NCI-H2171 treated with DMSO at 0.1 percent for 48 hours (cell line): ENCODE measurements around the gene ACTR3C.
A peak's percentile ranks its signal among the peaks of the same experiment; 100 is the strongest.
"Not testable (repeated sequence)": the region's sequence is repeated elsewhere in the genome, so short reads cannot be mapped to it uniquely, and the experiment has no call there.

ENCODE experiments used
- DNase-seq: peaks from one replicate; lab custom pipeline; 2025; lab: John Stamatoyannopoulos, UW

The ACTR3C gene

DNA sequence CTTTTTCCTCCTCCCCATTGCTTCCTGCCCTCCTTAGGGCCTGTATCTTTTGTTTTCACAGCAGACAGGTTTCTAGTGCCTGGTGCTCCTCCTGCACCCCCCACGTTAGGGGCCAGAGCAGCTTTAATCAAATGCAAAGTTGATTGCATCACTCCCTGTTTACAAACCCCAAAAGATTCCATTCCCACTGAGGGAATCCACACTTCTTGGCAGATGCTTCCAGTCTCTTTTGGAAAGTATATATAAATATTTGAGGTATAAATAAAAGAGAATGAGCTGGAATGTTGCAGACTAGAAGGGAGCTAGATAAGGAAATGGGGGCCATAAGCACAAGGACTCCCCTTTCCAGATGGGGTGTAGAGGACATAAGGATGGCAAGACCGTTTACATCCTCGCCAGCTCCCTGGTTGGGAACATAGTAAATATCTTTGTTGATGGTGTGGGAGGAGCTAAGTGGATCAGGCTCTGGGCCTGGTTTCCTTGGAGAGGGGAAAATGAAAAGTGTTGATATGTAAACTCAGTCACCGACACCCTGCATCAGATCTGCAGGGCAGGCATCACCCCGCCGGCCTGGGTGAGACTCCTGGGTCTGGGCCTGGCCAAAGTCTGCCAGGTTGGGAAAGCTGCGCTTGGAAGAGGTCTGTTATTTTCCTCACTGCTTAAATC lies 11.9 kb upstream of the ACTR3C start:
- no peak for DNase-seq

- no peak for DNase-seq
Observed at GRCh38 chr7:150334108-150334507, 10.8 kb upstream of the ACTR3C start.

DNA sequence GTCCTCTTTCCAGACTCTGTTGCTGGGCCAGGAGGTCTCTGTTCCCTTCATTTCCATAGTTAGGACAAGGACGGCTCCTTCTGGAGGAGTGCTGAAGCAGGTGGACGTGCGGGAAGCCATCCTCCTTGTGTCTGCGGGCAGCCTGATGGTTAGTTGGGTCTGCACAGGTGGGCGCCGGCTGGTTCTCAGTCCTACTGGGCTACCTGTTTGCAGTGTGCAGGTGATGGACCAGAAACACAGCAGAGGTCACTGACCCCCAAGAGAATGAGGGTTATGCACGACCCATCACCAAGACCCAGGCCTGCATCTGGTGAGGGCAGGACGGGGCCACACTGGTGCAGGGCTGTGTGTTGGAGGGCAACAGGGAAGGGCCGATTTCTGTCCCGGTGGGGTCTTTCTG lies 10.3 kb upstream of the ACTR3C start:
- no peak for DNase-seq

- DNase-seq, result no peak
Observed at GRCh38 chr7:150332852-150333635, 9.7 kb upstream of the ACTR3C start.

- no peak for DNase-seq
Observed at GRCh38 chr7:150330211-150330885, 7.0 kb upstream of the ACTR3C start.

DNA sequence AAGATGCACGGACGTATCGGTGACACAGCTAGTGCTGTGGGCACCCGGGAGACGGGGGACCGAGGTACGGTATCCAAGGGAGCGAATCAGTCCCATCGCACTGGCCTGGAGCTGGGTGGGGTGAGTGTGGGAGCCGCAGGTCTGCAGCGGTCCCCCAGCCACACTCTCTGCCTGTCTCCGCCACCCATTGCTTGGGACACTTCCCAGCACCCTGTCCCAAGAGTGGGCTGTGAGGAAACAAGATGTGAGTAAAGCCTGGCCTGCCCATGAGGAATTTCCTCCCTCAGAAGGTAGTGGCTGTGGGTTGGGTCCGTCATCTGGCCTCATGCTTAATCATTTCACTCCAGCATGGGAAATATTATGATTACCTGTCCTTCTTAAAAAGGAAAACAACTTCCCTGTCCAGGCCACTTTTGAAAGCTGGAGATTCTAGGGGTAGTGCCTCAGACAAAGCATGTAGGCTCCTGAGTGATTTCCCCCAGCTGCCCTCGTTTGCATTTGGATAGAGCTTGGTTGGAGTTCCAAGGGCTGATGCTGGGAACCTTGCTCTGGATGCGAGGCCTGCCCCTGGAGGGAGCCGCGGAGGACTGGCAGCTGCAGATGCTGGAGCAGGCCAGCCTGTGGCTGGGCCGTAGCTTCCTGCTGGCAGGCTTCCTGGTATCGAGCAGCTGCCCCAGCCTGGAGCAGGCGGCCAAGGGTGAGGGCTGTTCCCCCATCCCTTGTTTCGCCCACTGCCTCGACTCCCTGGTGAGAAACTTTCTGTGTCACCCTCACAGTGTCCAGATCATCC lies 6.2 kb upstream of the ACTR3C start:
- no peak for DNase-seq

DNA sequence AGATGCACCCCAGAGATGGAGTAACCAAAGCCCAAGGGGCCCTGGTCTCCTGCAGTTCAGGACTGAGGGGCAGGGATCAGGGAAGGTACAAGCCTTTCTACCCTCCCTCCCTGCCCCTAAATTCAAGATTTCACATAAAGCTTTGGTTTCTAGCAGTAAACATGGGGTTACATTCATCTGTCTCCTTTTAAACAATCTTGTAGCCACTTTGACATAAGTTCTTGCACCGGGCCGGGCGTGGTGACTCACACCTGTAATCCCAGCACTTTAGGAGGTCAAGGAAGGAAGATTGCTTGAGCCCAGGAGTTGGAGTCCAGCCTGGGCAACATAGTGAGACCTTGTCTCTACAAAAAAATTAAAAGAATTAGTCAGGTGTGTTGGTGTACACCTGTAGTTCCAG lies 4.0 kb upstream of the ACTR3C start:
- DNase-seq, result no peak

- no peak for DNase-seq
Observed at GRCh38 chr7:150326657-150327268, 3.4 kb upstream of the ACTR3C start.

DNA sequence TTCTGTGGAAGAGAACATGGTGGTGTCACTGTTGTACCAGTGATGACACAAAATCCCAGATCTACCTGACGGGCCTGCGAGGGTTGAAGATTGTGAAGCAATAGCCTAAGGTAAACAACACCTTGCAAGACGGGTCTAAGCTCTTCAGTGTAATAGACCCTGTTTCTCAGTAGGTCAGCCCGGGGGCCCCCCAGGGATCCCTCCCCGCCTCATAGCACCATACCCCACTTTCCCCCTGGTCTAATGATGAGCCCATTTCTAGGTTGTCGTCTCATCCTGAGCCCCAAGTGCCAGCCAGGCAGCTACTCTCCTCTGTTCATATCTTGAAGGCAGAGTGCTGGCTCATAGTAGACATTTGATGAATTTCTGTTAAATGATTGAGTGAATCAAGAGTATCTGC lies 2.6 kb upstream of the ACTR3C start:
- DNase-seq, result no peak

DNA sequence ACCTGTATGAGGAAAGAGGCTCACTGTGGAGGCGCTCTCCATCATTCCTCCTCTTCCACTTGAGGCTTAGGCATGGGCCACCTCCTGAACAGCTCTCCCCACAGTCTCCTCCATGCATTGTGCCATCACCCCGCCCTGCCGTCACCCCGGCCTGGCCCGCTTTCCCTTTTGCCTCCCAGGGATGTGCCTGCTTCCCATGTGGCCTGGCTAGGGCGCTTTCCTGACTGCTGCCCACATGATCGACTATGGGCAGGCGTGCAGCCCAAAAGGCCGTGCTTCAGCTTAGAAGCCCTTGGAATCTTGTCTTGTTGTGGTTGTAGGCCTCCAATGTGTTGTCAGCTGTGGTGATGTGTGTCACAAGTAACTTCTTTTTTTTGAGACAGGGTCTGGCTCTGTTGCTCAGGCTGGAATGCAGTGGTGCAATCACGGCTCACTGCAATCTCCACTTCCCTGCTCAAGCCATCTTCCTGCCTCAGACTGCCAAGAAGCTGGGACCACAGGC lies 1.8 kb upstream of the ACTR3C start:
- DNase-seq, result no peak

DNA sequence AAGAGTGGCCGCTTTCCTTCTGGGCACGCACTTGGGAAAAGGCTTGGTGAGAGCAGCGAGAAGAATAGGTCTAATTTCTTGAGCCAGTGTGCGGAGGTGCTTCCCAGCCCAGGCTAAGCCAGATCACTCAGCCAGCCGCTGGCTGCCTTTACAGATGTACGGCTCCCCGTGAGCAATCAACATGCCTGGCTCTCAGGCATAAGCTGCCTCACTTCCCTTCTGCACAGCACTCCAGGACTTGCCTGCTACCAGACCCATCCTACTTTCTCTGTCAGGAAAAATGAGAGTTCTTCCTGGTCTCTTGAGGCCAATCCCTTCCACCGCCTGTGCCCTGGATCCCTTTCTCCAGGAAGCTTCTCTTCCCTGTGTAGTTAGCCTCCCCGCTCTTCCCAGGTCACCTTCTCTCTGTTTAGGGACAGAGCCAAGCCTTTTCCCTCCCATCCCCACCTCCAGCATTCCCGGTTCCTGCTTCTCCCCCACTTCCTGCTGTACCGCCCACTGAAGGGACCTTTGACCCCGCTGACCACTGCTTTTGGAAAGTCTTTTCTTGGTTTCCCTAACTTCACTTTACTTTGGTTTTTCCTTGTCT lies 1.1 kb upstream of the ACTR3C start:
- DNase-seq, result no peak

DNA sequence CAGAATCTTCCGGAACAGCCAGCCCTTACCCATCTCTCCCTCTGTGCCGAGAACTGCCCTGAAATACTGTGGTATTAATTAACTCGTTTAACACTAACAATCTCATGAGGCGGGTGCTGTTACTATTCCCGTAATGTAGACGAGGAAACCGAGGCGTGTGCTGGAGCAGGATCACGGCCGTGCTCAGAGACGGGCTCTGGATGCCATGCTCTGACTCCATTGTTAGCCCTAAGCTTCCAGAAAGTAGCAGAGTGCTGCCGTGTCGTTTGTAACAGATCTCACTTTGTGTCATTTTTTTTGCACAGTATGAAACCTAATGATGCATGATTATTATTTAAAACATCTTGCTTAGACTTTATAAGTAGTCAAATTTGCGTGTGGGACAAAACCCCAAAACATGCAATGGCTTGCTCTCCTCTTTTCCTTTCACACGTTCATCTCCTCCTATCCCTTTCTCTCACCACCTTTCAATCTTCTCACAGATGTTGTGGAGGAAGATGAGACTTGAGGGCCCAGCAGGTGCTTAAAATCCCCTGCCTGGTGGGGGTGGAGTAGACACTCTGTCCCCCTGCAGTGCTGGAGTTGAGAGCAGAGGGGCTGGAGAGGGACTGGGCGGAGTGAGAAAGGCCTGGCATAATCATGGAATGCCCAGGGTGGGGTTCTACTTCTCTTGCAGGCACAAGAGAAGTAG lies 482 bp upstream of the ACTR3C start:
- peak; percentile 62 for DNase-seq

DNA sequence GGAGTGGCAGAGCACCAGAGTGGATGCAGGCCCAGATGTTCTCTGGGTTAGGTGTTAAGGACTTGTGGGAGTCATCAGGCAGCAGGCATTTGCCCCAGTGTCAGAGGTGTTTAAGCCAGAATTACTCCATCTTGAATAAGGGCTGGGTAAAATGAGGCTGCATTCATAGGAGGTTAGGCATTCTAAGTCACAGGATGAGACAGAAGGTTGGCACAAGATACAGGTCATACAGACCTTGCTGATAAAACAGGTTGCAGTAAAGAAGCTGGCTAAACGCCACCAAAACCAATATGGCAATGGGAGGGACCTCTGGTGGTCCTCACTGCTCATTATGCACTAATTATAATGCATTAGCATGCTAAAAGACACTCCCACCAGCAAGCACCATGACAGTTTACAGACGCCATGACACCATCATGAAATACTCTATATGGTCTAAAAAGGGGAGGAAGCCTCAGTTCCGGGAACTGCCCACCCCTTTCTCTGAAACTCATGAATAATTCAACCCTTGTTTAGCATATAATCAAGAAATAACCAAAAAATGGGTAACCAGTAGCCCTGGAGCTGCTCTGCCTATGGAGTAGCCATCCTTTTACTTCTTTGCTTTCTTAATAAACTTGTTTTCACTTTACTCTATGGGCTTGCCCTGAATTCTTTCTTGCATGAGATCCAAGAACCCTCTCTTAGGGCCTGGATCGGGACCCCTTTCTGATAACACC lies 1.1 kb downstream of the ACTR3C start:
- DNase-seq, result peak; percentile 48

DNA sequence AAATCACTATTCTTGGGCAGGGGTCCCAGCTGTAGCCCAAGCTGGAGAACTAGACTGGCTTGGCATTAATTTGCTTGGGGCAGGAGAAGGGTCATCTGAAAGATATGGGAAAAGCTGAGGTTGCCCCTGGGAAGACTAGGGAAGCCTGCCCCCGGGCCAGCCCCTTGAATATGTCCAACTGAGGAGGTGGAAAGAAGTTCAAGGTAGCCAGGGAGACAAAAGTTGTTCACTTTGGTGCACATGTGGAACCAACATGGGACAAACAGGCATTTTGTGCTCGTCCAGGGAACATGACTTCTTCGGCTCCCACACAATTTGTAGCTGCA lies 1.6 kb downstream of the ACTR3C start:
- DNase-seq, result no peak

- DNase-seq, result no peak
Observed at GRCh38 chr7:150317748-150318444, 5.4 kb downstream of the ACTR3C start.

DNA sequence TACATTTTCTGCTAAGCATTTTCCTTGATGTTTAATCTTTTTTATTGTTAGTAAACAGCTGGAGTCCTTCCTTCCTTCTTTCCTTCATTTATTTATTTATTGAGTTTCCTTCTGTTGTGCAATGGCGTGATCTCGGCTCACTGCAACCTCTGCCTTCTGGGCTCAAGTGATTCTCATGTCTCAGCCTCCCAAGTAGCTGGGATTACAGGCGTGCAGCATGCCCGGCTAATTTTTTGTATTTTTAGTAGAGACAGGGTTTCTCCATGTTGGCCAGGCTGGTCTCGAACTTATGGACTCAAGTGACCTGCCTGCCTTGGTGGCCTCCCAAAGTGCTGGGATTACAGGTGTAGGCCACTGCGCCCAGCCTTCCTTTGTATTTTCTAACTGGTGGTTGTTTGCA lies 6.4 kb downstream of the ACTR3C start:
- not testable (repeated sequence) for DNase-seq

- DNase-seq, result no peak
Observed at GRCh38 chr7:150314639-150315239, 8.6 kb downstream of the ACTR3C start.

DNA sequence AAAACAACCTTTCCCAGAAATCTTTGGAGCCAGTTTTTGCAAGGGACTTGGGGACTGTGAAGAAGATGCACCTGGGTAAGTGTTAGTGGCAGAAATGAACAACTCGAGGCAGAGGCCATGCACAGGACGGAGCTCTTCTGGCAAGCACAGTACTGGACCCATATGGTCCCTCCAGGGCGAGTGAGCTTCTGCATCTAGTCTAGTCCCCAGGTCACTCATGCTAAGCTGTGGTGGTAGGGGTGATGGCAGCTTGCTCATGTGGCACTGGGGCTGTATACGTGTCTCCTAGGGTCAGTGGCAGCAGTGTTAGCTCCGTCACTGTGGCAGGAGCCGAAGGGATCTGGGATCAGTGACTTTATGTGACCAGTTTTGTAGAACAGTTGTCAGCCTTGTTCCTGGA lies 9.5 kb downstream of the ACTR3C start:
- DNase-seq, result no peak

GRCh38 chr7:150313367-150313809 lies 10.0 kb downstream of the ACTR3C start:
- DNase-seq, result no peak
